ENCODE results near the gene NCK1.

The NCK1 gene

DNA sequence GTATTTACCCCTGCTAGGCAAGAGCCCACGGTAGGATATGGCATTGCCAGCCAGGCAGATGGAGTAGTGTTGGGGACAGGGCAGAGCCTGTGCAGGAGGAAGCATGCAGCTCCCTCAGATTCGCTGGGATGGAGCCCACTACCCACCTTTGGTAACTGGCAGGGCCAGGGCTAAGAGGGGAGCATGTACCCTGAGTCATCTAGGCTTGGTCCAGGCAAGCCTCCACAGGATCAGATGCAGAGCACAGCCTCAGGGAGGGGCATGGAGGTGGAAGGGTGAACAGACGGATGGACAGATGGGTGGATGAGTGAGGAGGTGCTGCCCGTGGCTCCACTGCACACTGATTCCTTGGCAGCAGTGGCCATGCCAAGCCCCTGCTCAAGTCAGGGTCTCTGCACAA, 128.8 kb downstream of the NCK1 start:
- DNase-seq: no peak

DNA sequence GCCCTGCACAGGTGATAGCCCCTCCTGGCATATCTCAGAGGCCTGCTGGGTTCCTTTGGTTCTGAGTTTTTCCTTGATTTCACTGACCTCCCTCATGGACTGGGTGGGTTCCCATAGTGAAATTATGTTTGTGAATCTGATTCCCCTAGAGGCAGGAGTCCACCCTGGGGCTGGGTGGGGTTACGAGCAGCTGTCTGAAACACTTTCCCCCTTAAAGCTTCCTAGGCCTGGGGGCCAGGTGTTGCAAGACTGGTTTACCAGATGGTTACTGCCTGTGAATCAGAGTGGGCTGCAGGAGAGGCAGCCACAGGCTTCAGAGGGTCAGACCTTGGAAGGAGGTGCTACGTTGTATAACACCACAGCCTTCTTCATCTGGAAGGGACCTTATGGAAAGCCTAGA, 130.1 kb downstream of the NCK1 start:
- DNase-seq: no peak

DNA sequence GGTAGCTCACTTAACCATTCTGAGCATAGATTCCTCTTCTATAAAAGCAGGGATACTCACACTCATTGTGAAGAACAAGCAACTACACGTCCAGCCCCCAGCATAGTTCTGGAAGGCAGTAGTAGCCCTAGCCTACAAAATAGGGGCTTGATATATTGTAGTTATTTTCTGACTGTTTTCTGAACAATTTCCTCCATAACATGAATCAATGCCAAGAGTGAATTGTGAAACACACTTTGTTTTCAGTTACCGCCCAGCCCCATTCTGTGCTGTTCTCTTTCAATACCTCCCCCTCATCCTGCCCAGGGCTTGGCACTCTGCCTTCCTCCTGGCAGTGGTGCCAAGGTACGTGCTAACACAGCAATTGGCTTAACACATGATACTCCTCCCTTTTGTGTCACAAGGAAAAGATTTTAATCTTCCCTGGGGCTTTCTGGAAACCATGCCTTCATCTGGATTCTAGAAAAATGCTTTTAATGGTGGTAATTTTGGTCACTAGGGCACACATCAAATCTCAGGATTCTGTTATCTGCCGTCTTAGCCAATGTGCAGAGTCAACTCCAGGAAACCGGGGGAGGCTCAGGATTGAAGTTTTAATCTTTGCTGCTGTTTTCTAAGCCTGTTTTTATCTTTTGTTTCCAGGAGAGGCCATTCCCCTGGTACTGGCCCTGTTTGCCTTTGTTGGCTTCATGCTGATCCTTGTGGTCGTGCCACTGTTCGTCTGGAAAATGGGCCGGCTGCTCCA, 132.9 kb downstream of the NCK1 start:
- DNase-seq: no peak

GRCh38 chr3:136995652-136996051, 133.6 kb downstream of the NCK1 start:
- DNase-seq: no peak
